Measurements from ENCODE around the gene EGFLAM. TPM values are rescaled to one million over a fixed set of nuclear protein-coding genes. Genes with fewer than 3 reads are reported as not detected.

EGFLAM gene
- total and polyA plus RNA-seq, 9 of the 15 experiments (the other 6 are each of a cell fraction or from before 2014, with no cell fraction given): 0.09 to 2.5 (median 1.0) TPM

DNA sequence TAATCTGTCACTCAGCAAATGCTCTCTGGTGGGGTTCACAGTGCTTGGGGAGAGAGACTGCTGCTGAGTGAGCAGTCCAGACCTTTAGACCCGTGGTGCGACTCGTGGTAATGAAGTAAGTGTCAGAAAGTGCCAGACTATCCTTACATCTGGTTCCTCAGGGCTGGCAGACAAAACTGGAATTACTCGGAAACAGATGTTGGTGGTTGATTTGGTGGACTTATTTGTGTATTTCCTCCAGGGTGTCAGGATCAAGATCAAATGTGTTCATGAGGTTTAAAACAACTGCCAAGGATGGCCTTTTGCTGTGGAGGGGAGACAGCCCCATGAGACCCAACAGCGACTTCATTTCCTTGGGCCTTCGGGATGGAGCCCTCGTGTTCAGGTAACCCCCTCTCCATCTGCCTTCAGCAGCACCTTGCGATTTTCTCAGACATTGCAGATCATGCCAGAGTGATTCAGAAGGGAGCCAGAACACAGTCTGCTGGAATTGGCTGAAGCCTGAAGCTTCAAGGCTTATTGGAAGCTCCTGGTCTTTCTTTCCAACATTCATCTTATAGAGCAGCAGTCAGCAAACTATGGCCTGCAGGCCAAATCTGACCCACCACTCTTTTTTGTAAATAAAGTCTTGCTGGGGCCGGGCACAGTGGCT lies 192.8 kb downstream of the EGFLAM start:
- H3K4me1 ChIP-seq (replicated peaks in 1 of 2; ENCODE audit: control insufficient read depth in 2 of 2, insufficient read depth in 2 of 2, low read length in 2 of 2): no peaks in the 10 kb centered on the region
- no peak for FAIRE-seq
- intact Hi-C loops (cut with micrococcal nuclease): no loop called here
- ChIA-PET POLR2A (interaction anchor here (1.7 kb wide), 1 partner anchor 10 kb away, joined by 4 read pairs; no protein-coding TSS in a partner anchor), CTCF (ENCODE audit: low intra/inter-chr PET ratio) (no interaction called here)
- no peak overlapping the region for H3K27ac ChIP-seq (ENCODE audit: extremely low read depth, low read depth, low read length)
- H3K9ac ChIP-seq (ENCODE audit: insufficient read depth in 1 of 2, low read depth in 2 of 2, low read length in 2 of 2): no peak overlapping the region
- no peak for DNase-seq (ENCODE audit: extremely low read depth in 1 of 4, low spot score in 3 of 4)
- H4K20me1 ChIP-seq (replicated peaks; ENCODE audit: control insufficient read depth, insufficient read depth, low read length): no peaks in the 10 kb centered on the region
- no peak overlapping the region for H3K4me2 ChIP-seq (ENCODE audit: insufficient read depth, low read length)
- no peaks in the 10 kb centered on the region for H3K9me3 ChIP-seq (replicated peaks; ENCODE audit: control insufficient read depth, insufficient read depth, low read depth, low read length)
- no TSS peak for BruUV-seq (replicated peaks)
- in situ Hi-C loops (cut with MboI): no loop called here
- H3K79me2 ChIP-seq (ENCODE audit: control insufficient read depth, insufficient read depth, low read length): no peaks in the 10 kb centered on the region
- H2AFZ ChIP-seq (ENCODE audit: low read depth, low read length): no peak overlapping the region
- no peak for ATAC-seq
- 3% methylated on average over 9 of the region's 9 CpGs for WGBS (ENCODE audit: insufficient coverage, low coverage, missing lambda C conversion rate)
- no peaks in the 10 kb centered on the region for H3K36me3 ChIP-seq (ENCODE audit: control insufficient read depth, insufficient read depth, low read length)
- peaks cover 19 to 66% of the 10 kb centered on the region in 2 experiments for H3K27me3 ChIP-seq (ENCODE audit: control insufficient read depth in 2 of 2, insufficient read depth in 2 of 2, low read length in 2 of 2)
- no peaks in the 10 kb centered on the region for H3K9me1 ChIP-seq (ENCODE audit: control insufficient read depth, insufficient read depth, low read length)
- no peak overlapping the region for H3K4me3 ChIP-seq
- TF ChIP-seq, protein P1, sequence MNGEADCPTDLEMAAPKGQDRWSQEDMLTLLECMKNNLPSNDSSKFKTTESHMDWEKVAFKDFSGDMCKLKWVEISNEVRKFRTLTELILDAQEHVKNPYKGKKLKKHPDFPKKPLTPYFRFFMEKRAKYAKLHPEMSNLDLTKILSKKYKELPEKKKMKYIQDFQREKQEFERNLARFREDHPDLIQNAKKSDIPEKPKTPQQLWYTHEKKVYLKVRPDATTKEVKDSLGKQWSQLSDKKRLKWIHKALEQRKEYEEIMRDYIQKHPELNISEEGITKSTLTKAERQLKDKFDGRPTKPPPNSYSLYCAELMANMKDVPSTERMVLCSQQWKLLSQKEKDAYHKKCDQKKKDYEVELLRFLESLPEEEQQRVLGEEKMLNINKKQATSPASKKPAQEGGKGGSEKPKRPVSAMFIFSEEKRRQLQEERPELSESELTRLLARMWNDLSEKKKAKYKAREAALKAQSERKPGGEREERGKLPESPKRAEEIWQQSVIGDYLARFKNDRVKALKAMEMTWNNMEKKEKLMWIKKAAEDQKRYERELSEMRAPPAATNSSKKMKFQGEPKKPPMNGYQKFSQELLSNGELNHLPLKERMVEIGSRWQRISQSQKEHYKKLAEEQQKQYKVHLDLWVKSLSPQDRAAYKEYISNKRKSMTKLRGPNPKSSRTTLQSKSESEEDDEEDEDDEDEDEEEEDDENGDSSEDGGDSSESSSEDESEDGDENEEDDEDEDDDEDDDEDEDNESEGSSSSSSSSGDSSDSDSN (IDR thresholded peaks at IDR 0.05; ENCODE audit: borderline replicate concordance in 1 of 2, low read depth in 2 of 2, low read length in 2 of 2): no peak
- TF ChIP-seq EP400 (IDR thresholded peaks at IDR 0.05): no peak
- TF ChIP-seq, protein P2, sequence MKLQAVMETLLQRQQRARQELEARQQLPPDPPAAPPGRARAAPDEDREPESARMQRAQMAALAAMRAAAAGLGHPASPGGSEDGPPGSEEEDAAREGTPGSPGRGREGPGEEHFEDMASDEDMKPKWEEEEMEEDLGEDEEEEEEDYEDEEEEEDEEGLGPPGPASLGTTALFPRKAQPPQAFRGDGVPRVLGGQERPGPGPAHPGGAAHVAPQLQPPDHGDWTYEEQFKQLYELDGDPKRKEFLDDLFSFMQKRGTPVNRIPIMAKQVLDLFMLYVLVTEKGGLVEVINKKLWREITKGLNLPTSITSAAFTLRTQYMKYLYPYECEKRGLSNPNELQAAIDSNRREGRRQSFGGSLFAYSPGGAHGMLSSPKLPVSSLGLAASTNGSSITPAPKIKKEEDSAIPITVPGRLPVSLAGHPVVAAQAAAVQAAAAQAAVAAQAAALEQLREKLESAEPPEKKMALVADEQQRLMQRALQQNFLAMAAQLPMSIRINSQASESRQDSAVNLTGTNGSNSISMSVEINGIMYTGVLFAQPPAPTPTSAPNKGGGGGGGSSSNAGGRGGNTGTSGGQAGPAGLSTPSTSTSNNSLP (IDR thresholded peaks at IDR 0.05; ENCODE audit: borderline replicate concordance, low read depth, low read length): no peak
- TF ChIP-seq, protein P3, sequence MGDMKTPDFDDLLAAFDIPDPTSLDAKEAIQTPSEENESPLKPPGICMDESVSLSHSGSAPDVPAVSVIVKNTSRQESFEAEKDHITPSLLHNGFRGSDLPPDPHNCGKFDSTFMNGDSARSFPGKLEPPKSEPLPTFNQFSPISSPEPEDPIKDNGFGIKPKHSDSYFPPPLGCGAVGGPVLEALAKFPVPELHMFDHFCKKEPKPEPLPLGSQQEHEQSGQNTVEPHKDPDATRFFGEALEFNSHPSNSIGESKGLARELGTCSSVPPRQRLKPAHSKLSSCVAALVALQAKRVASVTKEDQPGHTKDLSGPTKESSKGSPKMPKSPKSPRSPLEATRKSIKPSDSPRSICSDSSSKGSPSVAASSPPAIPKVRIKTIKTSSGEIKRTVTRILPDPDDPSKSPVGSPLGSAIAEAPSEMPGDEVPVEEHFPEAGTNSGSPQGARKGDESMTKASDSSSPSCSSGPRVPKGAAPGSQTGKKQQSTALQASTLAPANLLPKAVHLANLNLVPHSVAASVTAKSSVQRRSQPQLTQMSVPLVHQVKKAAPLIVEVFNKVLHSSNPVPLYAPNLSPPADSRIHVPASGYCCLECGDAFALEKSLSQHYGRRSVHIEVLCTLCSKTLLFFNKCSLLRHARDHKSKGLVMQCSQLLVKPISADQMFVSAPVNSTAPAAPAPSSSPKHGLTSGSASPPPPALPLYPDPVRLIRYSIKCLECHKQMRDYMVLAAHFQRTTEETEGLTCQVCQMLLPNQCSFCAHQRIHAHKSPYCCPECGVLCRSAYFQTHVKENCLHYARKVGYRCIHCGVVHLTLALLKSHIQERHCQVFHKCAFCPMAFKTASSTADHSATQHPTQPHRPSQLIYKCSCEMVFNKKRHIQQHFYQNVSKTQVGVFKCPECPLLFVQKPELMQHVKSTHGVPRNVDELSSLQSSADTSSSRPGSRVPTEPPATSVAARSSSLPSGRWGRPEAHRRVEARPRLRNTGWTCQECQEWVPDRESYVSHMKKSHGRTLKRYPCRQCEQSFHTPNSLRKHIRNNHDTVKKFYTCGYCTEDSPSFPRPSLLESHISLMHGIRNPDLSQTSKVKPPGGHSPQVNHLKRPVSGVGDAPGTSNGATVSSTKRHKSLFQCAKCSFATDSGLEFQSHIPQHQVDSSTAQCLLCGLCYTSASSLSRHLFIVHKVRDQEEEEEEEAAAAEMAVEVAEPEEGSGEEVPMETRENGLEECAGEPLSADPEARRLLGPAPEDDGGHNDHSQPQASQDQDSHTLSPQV (IDR thresholded peaks at IDR 0.05): no peak
- TF ChIP-seq, protein P4, sequence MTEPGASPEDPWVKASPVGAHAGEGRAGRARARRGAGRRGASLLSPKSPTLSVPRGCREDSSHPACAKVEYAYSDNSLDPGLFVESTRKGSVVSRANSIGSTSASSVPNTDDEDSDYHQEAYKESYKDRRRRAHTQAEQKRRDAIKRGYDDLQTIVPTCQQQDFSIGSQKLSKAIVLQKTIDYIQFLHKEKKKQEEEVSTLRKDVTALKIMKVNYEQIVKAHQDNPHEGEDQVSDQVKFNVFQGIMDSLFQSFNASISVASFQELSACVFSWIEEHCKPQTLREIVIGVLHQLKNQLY (CRISPR knock-in tag; conservative IDR thresholded peaks at IDR 0.05): no peak
- TF ChIP-seq BACH1 (tag; IDR thresholded peaks at IDR 0.05): no peak
- TF ChIP-seq SREBF1 (IDR thresholded peaks at IDR 0.05; ENCODE audit: borderline replicate concordance, low read depth, low read length): no peak
- no peak for TF ChIP-seq KAT7 (CRISPR knock-in tag; IDR thresholded peaks at IDR 0.05; ENCODE audit: borderline replicate concordance)
- TF ChIP-seq, protein P5, sequence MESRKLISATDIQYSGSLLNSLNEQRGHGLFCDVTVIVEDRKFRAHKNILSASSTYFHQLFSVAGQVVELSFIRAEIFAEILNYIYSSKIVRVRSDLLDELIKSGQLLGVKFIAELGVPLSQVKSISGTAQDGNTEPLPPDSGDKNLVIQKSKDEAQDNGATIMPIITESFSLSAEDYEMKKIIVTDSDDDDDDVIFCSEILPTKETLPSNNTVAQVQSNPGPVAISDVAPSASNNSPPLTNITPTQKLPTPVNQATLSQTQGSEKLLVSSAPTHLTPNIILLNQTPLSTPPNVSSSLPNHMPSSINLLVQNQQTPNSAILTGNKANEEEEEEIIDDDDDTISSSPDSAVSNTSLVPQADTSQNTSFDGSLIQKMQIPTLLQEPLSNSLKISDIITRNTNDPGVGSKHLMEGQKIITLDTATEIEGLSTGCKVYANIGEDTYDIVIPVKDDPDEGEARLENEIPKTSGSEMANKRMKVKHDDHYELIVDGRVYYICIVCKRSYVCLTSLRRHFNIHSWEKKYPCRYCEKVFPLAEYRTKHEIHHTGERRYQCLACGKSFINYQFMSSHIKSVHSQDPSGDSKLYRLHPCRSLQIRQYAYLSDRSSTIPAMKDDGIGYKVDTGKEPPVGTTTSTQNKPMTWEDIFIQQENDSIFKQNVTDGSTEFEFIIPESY (CRISPR knock-in tag; IDR thresholded peaks at IDR 0.05): no peak

All from K562 (cell line).